ENCODE measurements around the gene FHOD1. TPM values are rescaled to one million over a fixed set of nuclear protein-coding genes. Genes with fewer than 3 reads are reported as not detected.

The FHOD1 gene
- total RNA-seq, 1 experiment from 2014 or later = 45.5 TPM

DNA sequence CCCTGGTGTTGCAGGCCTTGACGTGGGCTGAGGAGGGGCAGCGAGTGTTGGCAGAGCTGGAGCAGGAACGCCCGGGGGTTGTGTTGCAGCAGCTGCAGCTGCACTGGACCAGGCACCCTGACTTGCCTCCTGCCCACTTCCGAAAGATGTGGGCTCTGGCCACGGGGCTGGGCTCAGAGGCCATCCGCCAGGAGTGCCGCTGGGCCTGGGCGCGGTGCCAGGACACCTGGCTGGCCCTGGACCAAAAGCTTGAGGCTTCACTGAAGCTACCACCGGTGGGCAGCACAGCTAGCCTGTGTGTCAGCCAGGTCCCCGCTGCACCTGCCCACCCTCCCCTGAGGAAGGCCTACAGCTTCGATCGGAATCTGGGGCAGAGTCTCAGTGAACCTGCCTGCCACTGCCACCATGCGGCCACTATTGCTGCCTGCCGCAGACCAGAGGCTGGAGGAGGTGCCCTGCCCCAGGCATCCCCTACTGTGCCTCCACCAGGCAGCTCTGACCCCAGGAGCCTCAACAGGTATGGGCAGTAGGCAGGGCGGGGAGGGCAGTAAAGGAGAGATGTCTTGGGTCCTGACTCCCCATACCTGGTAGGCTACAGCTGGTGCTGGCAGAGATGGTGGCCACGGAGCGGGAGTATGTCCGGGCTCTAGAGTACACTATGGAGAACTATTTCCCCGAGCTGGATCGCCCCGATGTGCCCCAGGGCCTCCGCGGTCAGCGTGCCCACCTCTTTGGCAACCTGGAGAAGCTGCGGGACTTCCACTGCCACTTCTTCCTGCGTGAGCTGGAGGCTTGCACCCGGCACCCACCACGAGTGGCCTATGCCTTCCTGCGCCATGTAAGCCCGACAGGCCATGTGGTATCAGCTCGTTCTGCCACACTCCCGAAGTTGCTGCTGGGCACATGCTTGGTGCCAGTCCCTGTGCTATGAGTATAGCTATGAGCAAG, 37.7 kb upstream of the FHOD1 start:
- H3K4me3 ChIP-seq (ENCODE audit: low read length) = no peak overlapping the region
- H3F3A ChIP-seq (ENCODE audit: low read length, unreplicated experiment) = no peaks in the 10 kb centered on the region
- ChIA-PET POLR2A (ENCODE audit: unreplicated experiment) (no interaction called here), CTCF (interaction anchor here (1.5 kb wide), 1 partner anchor 24 kb away, joined by 18 read pairs; no protein-coding TSS in a partner anchor)
- no peak overlapping the region for H3K4me2 ChIP-seq (ENCODE audit: low read length)
- H3K36me3 ChIP-seq (ENCODE audit: low read depth, low read length) = no peaks in the 10 kb centered on the region
- TF ChIP-seq, protein P1, sequence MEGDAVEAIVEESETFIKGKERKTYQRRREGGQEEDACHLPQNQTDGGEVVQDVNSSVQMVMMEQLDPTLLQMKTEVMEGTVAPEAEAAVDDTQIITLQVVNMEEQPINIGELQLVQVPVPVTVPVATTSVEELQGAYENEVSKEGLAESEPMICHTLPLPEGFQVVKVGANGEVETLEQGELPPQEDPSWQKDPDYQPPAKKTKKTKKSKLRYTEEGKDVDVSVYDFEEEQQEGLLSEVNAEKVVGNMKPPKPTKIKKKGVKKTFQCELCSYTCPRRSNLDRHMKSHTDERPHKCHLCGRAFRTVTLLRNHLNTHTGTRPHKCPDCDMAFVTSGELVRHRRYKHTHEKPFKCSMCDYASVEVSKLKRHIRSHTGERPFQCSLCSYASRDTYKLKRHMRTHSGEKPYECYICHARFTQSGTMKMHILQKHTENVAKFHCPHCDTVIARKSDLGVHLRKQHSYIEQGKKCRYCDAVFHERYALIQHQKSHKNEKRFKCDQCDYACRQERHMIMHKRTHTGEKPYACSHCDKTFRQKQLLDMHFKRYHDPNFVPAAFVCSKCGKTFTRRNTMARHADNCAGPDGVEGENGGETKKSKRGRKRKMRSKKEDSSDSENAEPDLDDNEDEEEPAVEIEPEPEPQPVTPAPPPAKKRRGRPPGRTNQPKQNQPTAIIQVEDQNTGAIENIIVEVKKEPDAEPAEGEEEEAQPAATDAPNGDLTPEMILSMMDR (conservative IDR thresholded peaks at IDR 0.05; ENCODE audit: low read depth, low read length) = peak; percentile 60; the same call in 1 of the 2 replicates
- no peak for TF ChIP-seq EZH2phosphoT487 (IDR thresholded peaks at IDR 0.05; ENCODE audit: borderline replicate concordance, low read length)
- TF ChIP-seq EZH2 (IDR thresholded peaks at IDR 0.05; ENCODE audit: low read length, unreplicated experiment) = no peak
- H3K9me3 ChIP-seq (ENCODE audit: low read length) = no peaks in the 10 kb centered on the region
- no peak overlapping the region for H3K9ac ChIP-seq (ENCODE audit: low read length)
- BruUV-seq (replicated peaks) = no TSS peak
- ATAC-seq (peak; percentile 87), DNase-seq (peak; percentile 54)
- H2AFZ ChIP-seq (ENCODE audit: low read length) = no peak overlapping the region
- H3K79me2 ChIP-seq (ENCODE audit: low read length) = no peaks in the 10 kb centered on the region
- H3K27ac ChIP-seq (ENCODE audit: low read length) = no peak overlapping the region
- intact Hi-C loops (cut with micrococcal nuclease) = no loop called here
- no peaks in the 10 kb centered on the region for H4K20me1 ChIP-seq (ENCODE audit: low read length)
- H3K4me1 ChIP-seq (ENCODE audit: insufficient read depth, low read length) = no peaks in the 10 kb centered on the region
- no peaks in the 10 kb centered on the region for H3K9me2 ChIP-seq (replicated peaks; ENCODE audit: low read length)
- no peaks in the 10 kb centered on the region for H3K27me3 ChIP-seq (ENCODE audit: low read length)

- ATAC-seq (no peak), DNase-seq (no peak)
- no TSS peak for BruUV-seq (replicated peaks)
- no peak overlapping the region for H3K9ac ChIP-seq (ENCODE audit: low read length)
- H3K27ac ChIP-seq (ENCODE audit: low read length) = no peak overlapping the region
- no peaks in the 10 kb centered on the region for H3K9me3 ChIP-seq (ENCODE audit: low read length)
- intact Hi-C loops (cut with micrococcal nuclease) = no loop called here
- no peaks in the 10 kb centered on the region for H4K20me1 ChIP-seq (ENCODE audit: low read length)
- ChIA-PET POLR2A (ENCODE audit: unreplicated experiment) (no interaction called here), CTCF (interaction anchor here (1.5 kb wide), 1 partner anchor 23 kb away, joined by 18 read pairs; no protein-coding TSS in a partner anchor)
- H3K4me1 ChIP-seq (ENCODE audit: insufficient read depth, low read length) = no peaks in the 10 kb centered on the region; the same call in 1 of the 2 replicates
- H2AFZ ChIP-seq (ENCODE audit: low read length) = no peak overlapping the region
- no peaks in the 10 kb centered on the region for H3K27me3 ChIP-seq (ENCODE audit: low read length)
- H3K79me2 ChIP-seq (ENCODE audit: low read length) = no peaks in the 10 kb centered on the region
- no peaks in the 10 kb centered on the region for H3F3A ChIP-seq (ENCODE audit: low read length, unreplicated experiment)
- no peaks in the 10 kb centered on the region for H3K9me2 ChIP-seq (replicated peaks; ENCODE audit: low read length)
- H3K4me2 ChIP-seq (ENCODE audit: low read length) = no peak overlapping the region
- TF ChIP-seq EZH2phosphoT487 (IDR thresholded peaks at IDR 0.05; ENCODE audit: borderline replicate concordance, low read length) (no peak), EZH2 (IDR thresholded peaks at IDR 0.05; ENCODE audit: low read length, unreplicated experiment) (no peak)
- TF ChIP-seq, protein P1 (conservative IDR thresholded peaks at IDR 0.05; ENCODE audit: low read depth, low read length) = no peak
- H3K4me3 ChIP-seq (ENCODE audit: low read length) = no peak overlapping the region
- no peaks in the 10 kb centered on the region for H3K36me3 ChIP-seq (ENCODE audit: low read depth, low read length)
These were observed 36.7 kb upstream of the FHOD1 start for GRCh38 chr16:67283826-67284555.
